ENCODE data around the gene SCN4B. TPM values are rescaled to one million over a fixed set of nuclear protein-coding genes. Genes with fewer than 3 reads are reported as not detected.

Gene SCN4B
- total RNA-seq, 2 experiments from 2014 or later: 0.17 TPM; not detected in 1

DNA sequence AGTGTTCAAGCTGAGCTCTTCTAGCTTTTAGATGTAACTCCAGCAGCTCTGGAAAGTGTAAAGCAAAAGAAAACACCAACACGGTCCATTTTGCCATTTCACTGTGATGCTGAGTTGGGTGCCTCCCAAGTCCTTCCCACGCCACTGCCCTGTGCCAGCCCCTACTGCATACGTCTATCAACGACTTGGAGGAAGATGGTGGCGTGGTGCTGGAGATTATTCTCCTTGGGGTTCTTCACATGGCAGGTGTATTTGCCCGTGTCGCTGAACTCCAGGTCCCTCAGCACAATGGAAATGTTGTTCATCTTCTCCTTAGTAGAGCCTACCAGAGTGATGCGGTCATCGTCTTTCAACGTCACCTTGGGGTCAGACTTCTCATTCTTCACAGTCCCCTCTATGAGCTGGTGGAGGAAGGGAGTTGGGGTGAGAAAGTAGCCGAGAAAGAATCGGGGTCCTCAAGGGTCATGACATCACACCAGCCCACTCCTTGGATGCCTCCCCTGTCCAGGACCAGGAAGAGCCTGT is 8.9 kb downstream of the SCN4B start:
- no peak overlapping the region for H3K27ac Mint-ChIP-seq
- H3K9me3 Mint-ChIP-seq: no peaks in the 10 kb centered on the region
- ATAC-seq (ENCODE audit: low read depth): no peak
- H3K36me3 Mint-ChIP-seq: no peaks in the 10 kb centered on the region
- no peak overlapping the region for H3K4me3 Mint-ChIP-seq
- H3K4me1 Mint-ChIP-seq: peaks cover 24% of the 10 kb centered on the region
- DNase-seq: no peak
- peaks cover 58% of the 10 kb centered on the region for H3K27me3 Mint-ChIP-seq
- POLR2A ChIA-PET: interaction anchor here (1.2 kb wide), 1 partner anchor 13 kb away, joined by 3 read pairs; no protein-coding TSS in a partner anchor

DNA sequence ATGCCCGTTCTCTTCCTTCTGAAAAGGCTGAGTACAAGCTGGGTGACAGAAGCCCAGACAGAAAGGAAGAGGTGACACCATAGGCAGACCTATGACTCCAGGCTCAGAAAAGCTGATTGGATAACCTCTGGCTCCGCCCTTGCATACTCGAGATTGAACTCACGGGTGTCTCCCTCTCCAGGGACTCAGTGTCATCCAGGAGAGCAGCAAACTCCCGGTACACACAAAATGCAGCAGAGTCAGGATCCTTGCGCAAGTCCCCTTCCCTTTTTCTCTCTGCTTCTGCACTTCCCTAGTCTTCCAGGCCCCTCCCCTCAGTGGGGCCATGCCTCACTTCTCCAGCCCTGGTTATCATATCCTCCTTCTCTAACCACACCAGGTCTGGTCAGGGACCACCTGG is 9.8 kb downstream of the SCN4B start:
- Mint-ChIP-seq H3K36me3 (no peaks in the 10 kb centered on the region), H3K4me1 (peaks cover 24% of the 10 kb centered on the region), H3K27me3 (peaks cover 58% of the 10 kb centered on the region), H3K27ac (peak overlapping the region; percentile 56), H3K9me3 (no peaks in the 10 kb centered on the region), H3K4me3 (peak overlapping the region; percentile 60)
- POLR2A ChIA-PET: no interaction called here
- ATAC-seq (ENCODE audit: low read depth): peak; percentile 58
- DNase-seq: no peak

DNA sequence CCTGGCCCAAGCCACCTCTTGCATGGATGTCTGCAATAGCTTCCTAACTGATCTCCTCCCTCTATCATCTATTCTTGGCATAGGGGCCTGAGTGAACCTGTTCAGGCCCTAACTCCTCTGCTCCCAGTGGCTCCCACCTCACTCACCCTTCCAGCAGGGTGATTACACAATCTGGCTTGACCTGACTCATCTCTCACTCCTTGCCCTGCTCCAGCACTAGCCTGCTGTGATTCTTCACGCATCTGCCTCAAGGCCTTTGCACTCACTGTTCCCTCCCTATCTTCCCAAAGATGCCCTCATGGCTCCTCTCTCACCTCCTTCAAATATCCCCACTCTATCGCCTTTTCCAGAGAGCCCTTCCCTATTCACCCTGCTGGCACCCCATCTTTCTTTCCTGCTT is 10.5 kb downstream of the SCN4B start:
- no peak for ATAC-seq (ENCODE audit: low read depth)
- H3K4me1 Mint-ChIP-seq: peaks cover 22% of the 10 kb centered on the region

GRCh38 chr11:118139578-118139977 is 13.0 kb downstream of the SCN4B start:
- no peaks in the 10 kb centered on the region for H3K9me3 Mint-ChIP-seq
- POLR2A ChIA-PET: no interaction called here
- peaks cover 15% of the 10 kb centered on the region for H3K4me1 Mint-ChIP-seq

More for the DNA sequence above, 10.5 kb downstream of the SCN4B start:
- H3K4me3 Mint-ChIP-seq: no peak overlapping the region
- DNase-seq: no peak
- H3K27ac Mint-ChIP-seq: peak overlapping the region; percentile 18
- peaks cover 52% of the 10 kb centered on the region for H3K27me3 Mint-ChIP-seq
- POLR2A ChIA-PET: no interaction called here
- H3K36me3 Mint-ChIP-seq: no peaks in the 10 kb centered on the region
- no peaks in the 10 kb centered on the region for H3K9me3 Mint-ChIP-seq

GRCh38 chr11:118138839-118139420 is 13.7 kb downstream of the SCN4B start:
- H3K27me3 Mint-ChIP-seq: peaks cover 43% of the 10 kb centered on the region
- POLR2A ChIA-PET: no interaction called here

More at GRCh38 chr11:118139578-118139977, 13.0 kb downstream of the SCN4B start:
- peaks cover 44% of the 10 kb centered on the region for H3K27me3 Mint-ChIP-seq
- no peak for DNase-seq
- H3K36me3 Mint-ChIP-seq: no peaks in the 10 kb centered on the region
- no peak for ATAC-seq (ENCODE audit: low read depth)
- no peak overlapping the region for H3K27ac Mint-ChIP-seq
- no peak overlapping the region for H3K4me3 Mint-ChIP-seq

GRCh38 chr11:118136801-118137200 is 15.8 kb downstream of the SCN4B start:
- POLR2A ChIA-PET: no interaction called here
- peaks cover 32% of the 10 kb centered on the region for H3K27me3 Mint-ChIP-seq
- no peak for DNase-seq

More at GRCh38 chr11:118138839-118139420, 13.7 kb downstream of the SCN4B start:
- no peak for DNase-seq
- ATAC-seq (ENCODE audit: low read depth): no peak
- Mint-ChIP-seq H3K4me3 (no peak overlapping the region), H3K4me1 (peaks cover 14% of the 10 kb centered on the region), H3K9me3 (no peaks in the 10 kb centered on the region), H3K27ac (no peak overlapping the region), H3K36me3 (no peaks in the 10 kb centered on the region)

GRCh38 chr11:118136341-118136740 is 16.3 kb downstream of the SCN4B start:
- Mint-ChIP-seq H3K4me3 (no peak overlapping the region), H3K36me3 (no peaks in the 10 kb centered on the region), H3K27ac (no peak overlapping the region), H3K9me3 (no peaks in the 10 kb centered on the region), H3K27me3 (peaks cover 29% of the 10 kb centered on the region), H3K4me1 (no peaks in the 10 kb centered on the region)
- DNase-seq (no peak), ATAC-seq (ENCODE audit: low read depth) (no peak)
- POLR2A ChIA-PET: no interaction called here

More at GRCh38 chr11:118136801-118137200, 15.8 kb downstream of the SCN4B start:
- Mint-ChIP-seq H3K9me3 (no peaks in the 10 kb centered on the region), H3K4me1 (no peaks in the 10 kb centered on the region), H3K27ac (no peak overlapping the region), H3K36me3 (no peaks in the 10 kb centered on the region), H3K4me3 (no peak overlapping the region)
- no peak for ATAC-seq (ENCODE audit: low read depth)

GRCh38 chr11:118135796-118136165 is 16.8 kb downstream of the SCN4B start:
- H3K36me3 Mint-ChIP-seq: no peaks in the 10 kb centered on the region
- H3K4me1 Mint-ChIP-seq: no peaks in the 10 kb centered on the region
- no peak for ATAC-seq (ENCODE audit: low read depth)
- POLR2A ChIA-PET: no interaction called here
- H3K27me3 Mint-ChIP-seq: peaks cover 28% of the 10 kb centered on the region
- H3K4me3 Mint-ChIP-seq: no peak overlapping the region
- no peak for DNase-seq
- no peak overlapping the region for H3K27ac Mint-ChIP-seq
- H3K9me3 Mint-ChIP-seq: no peaks in the 10 kb centered on the region

DNA sequence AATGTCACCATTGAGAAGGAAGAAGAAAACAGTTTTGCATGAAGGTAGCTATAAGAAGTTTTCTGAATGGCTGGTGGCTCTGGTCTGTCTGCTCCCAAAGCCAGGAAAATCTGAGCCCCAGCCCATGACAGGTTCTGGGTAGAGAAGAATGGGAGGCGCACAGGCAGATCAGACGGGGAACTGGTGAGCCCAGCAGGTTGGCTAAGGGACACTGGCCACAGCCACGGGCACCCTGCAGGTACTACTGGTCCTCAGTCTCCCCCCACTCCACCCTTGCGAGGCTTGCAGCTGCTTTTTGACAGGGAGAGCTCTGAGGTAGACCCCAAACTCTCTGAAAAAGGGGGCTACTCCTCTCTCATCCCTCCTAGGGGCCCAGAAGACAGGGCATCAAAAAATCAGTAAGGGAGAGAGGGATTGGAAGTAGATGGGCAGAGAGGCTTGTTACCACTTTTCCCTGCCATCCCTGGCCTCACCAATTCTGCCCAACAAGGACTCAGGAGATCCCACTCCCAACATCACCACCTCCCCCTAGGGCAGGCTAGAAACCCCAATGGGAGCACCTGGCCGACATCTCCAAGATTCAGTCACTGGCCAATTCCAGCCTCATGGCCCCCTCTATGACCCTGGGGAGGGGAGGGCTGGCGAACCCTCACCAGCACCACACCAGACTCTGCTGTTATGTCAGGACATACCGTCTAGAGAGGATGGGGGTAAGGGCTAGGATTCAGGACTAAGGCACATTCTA is 17.4 kb downstream of the SCN4B start:
- Mint-ChIP-seq H3K27ac (no peak overlapping the region), H3K27me3 (peaks cover 23% of the 10 kb centered on the region), H3K4me1 (no peaks in the 10 kb centered on the region), H3K36me3 (no peaks in the 10 kb centered on the region), H3K4me3 (no peak overlapping the region), H3K9me3 (no peaks in the 10 kb centered on the region)
- POLR2A ChIA-PET: no interaction called here
- DNase-seq (no peak), ATAC-seq (ENCODE audit: low read depth) (no peak)

DNA sequence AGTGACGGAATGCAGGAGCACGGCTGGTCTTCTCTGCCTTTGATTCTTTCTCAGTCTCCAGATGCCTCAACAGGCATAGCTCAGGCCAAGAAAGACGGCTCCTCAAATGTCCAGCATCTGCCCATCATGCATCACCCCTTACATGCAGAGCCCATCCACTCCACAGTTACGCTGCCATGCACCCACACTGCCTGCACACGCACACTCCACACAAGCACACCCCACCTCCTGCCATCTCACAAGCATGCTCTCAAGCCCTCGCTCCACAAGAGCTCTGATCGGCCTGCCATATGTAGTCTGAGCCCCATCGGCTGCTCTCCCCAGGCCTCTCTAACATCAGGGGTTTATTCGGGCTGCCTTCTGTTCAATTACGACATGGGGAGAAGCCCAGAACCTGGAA is 18.8 kb downstream of the SCN4B start:
- no peak overlapping the region for H3K4me3 Mint-ChIP-seq
- DNase-seq (no peak), ATAC-seq (ENCODE audit: low read depth) (no peak)
- H3K9me3 Mint-ChIP-seq: no peaks in the 10 kb centered on the region
- peaks cover 2% of the 10 kb centered on the region for H3K4me1 Mint-ChIP-seq
- H3K27ac Mint-ChIP-seq: no peak overlapping the region
- H3K36me3 Mint-ChIP-seq: no peaks in the 10 kb centered on the region
- POLR2A ChIA-PET: no interaction called here
- H3K27me3 Mint-ChIP-seq: peaks cover 25% of the 10 kb centered on the region

- POLR2A ChIA-PET: no interaction called here
- Mint-ChIP-seq H3K4me1 (peaks cover 4% of the 10 kb centered on the region), H3K36me3 (no peaks in the 10 kb centered on the region), H3K27ac (no peak overlapping the region), H3K27me3 (peaks cover 26% of the 10 kb centered on the region), H3K9me3 (no peaks in the 10 kb centered on the region), H3K4me3 (no peak overlapping the region)
- DNase-seq (peak; percentile 17), ATAC-seq (ENCODE audit: low read depth) (no peak)
Measured at GRCh38 chr11:118132385-118133151, 20.1 kb downstream of the SCN4B start.

GRCh38 chr11:118129471-118130172 is 23.0 kb downstream of the SCN4B start:
- POLR2A ChIA-PET: no interaction called here

More at GRCh38 chr11:118129471-118130172, 23.0 kb downstream of the SCN4B start:
- no peak overlapping the region for H3K27ac Mint-ChIP-seq
- no peak overlapping the region for H3K4me3 Mint-ChIP-seq
- H3K36me3 Mint-ChIP-seq: no peaks in the 10 kb centered on the region
- peaks cover 22% of the 10 kb centered on the region for H3K27me3 Mint-ChIP-seq
- no peak for DNase-seq
- H3K4me1 Mint-ChIP-seq: peaks cover 11% of the 10 kb centered on the region
- H3K9me3 Mint-ChIP-seq: no peaks in the 10 kb centered on the region
- no peak for ATAC-seq (ENCODE audit: low read depth)
